Activated T-cell treated with anti-CD3 and anti-CD28 coated beads, Interleukin-2, amount 50 U/mL, for 4 hours (primary cell): Measurements from ENCODE around the gene GPX6. TPM values are rescaled to one million over a fixed set of nuclear protein-coding genes. Genes with fewer than 3 reads are reported as not detected.
"Not testable (repeated sequence)": the region's sequence is repeated elsewhere in the genome, so short reads cannot be mapped to it uniquely, and the experiment has no call there.

Source experiments
- ATAC-seq, 2 donors: fragments of 200-7000 bp; cut with Tn5 transposase; one replicate each; pipeline ENCODE4 v1.10.0; 2021
- DNase-seq: peaks from one replicate; pipeline ENCODE4 v3.0.0-alpha.2; 2020
- H3K27me3 Mint-ChIP-seq: one replicate; pipeline ENCODE4 v1.8.0; 2021; ENCODE audit warnings: low read depth, mixed read lengths
- H3K36me3 Mint-ChIP-seq: one replicate; pipeline ENCODE4 v1.8.0; 2022; ENCODE audit warnings: mixed read lengths; ENCODE audit not compliant: insufficient read depth
- H3K4me1 Mint-ChIP-seq: one replicate; pipeline ENCODE4 v1.8.0; 2021; ENCODE audit warnings: low read depth, mixed read lengths
- H3K4me3 Mint-ChIP-seq: one replicate; pipeline ENCODE4 v1.8.0; 2021; ENCODE audit warnings: mild to moderate bottlenecking, moderate library complexity, mixed read lengths
- H3K9me3 Mint-ChIP-seq: one replicate; pipeline ENCODE4 v1.8.0; 2021; ENCODE audit warnings: mixed read lengths
- total RNA-seq, 3 donors: library from RNA; stranded (reverse); gene quantifications; one replicate each; pipeline ENCODE4 v1.2.1, GENCODE V29; 2021

Gene GPX6, protein sequence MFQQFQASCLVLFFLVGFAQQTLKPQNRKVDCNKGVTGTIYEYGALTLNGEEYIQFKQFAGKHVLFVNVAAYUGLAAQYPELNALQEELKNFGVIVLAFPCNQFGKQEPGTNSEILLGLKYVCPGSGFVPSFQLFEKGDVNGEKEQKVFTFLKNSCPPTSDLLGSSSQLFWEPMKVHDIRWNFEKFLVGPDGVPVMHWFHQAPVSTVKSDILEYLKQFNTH
- not detected for total RNA-seq

DNA sequence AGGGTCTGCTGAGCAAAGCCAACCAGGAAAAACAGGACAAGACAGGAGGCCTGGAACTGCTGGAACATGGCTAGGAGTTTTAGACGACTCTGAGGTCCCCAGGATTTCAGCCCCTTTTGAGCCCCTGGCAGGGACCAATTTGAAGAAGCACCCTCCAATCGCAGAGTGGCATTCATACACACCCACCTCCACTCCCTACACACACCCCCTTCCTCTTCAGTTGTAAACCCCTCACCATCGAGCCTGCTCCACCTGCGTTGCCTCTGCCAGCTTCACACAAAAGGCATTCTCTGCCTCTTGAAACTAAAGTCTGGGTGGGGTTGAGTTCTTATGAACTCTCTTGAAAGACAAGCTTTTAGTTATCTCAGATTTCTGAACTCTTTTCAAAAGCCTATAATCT, at the start of gene GPX6:
TSS of gene GPX6 (minus strand) at position 118 of the 400 bp plus-strand sequence. CDS start at position 68, 50 bp downstream.
- Mint-ChIP-seq H3K27me3 (peaks cover 15% of the 10 kb centered on the region), H3K4me3 (no peak within 1 kb of the TSS), H3K9me3 (no peaks in the 10 kb centered on the region), H3K36me3 (no peaks in the 10 kb centered on the region), H3K4me1 (no peaks in the 10 kb centered on the region)
- DNase-seq (no peak), ATAC-seq (no peak)

DNA sequence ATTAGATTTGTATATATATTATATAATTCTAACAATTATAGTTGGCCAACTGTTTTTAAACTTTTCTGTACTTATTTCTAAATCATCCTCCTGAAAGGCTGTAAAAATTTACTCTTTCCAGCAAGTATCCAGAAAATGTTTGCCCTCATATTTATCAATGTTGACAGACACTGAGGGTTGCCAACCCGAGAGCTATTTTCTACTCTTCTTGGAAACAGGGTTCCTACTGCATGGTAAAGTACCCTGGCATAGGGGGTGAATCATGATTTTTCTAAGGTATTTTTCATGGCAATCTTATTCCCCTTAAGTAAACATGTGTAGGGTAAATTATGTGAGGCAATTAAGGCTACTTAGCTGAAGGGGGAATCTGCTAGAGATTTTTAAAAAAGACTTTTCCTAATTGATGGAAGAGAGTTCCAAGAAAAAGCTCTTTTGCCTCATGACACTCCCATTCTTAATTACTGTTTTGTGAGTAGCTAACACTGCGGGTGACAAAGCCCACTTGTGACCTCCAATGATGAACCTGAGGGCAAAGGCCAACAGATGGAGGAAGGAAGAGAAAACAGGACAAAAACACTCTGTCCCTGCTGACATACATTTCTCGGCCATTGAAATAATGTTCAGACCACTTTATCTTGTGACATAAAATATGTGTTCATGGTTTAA, 48.0 kb upstream of the GPX6 start:
- DNase-seq (no peak), ATAC-seq (no peak)
- H3K4me1 Mint-ChIP-seq, result no peaks in the 10 kb centered on the region
- no peak overlapping the region for H3K4me3 Mint-ChIP-seq
- H3K36me3 Mint-ChIP-seq, result no peaks in the 10 kb centered on the region
- H3K27me3 Mint-ChIP-seq, result peaks cover 30% of the 10 kb centered on the region
- H3K9me3 Mint-ChIP-seq, result no peaks in the 10 kb centered on the region

DNA sequence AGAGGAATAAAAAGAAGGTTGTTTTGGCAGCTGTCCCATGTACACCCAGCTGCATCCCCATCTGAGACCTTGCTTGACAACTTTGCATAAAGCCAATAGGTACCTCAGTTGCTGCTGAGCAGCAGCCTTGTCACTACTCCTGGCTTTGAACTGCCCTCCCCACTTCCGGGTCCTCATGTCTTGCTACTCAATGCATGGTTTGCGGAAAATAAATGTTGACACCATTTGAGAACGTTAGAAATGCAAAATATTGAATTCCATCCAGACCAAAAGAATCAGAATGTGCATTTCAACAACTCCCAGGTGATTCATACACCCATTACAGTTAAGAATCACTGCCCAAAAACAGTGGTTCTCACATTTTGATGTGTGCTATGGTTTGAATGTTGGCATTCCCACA, 43.0 kb upstream of the GPX6 start:
- peaks cover 37% of the 10 kb centered on the region for H3K27me3 Mint-ChIP-seq
- H3K36me3 Mint-ChIP-seq, result no peaks in the 10 kb centered on the region
- ATAC-seq (no peak), DNase-seq (no peak)
- H3K4me3 Mint-ChIP-seq, result no peak overlapping the region
- H3K4me1 Mint-ChIP-seq, result no peaks in the 10 kb centered on the region
- H3K9me3 Mint-ChIP-seq, result no peaks in the 10 kb centered on the region

DNA sequence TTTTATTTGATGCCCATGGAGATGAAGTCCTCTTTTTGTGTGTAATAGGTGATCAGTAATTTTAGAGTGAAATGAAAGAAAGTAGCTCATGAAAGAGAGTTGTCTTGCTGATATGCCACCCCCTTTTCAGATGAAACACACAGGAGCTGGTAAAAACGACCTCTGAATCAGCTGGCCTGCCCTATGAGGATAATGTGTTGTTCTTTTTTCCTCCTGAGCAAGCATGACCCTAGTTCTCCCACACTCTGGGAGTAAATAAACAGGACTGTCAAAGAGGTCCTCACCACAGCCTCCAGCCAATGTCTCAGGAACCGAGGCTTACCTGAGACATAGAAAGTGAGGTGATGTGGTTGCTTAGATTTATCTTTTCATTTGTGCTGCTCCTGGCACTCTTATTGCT, 39.5 kb upstream of the GPX6 start:
- ATAC-seq (no peak), DNase-seq (no peak)
- H3K9me3 Mint-ChIP-seq, result no peaks in the 10 kb centered on the region
- H3K4me1 Mint-ChIP-seq, result no peaks in the 10 kb centered on the region
- H3K36me3 Mint-ChIP-seq, result no peaks in the 10 kb centered on the region
- H3K4me3 Mint-ChIP-seq, result no peak overlapping the region
- H3K27me3 Mint-ChIP-seq, result peaks cover 55% of the 10 kb centered on the region

DNA sequence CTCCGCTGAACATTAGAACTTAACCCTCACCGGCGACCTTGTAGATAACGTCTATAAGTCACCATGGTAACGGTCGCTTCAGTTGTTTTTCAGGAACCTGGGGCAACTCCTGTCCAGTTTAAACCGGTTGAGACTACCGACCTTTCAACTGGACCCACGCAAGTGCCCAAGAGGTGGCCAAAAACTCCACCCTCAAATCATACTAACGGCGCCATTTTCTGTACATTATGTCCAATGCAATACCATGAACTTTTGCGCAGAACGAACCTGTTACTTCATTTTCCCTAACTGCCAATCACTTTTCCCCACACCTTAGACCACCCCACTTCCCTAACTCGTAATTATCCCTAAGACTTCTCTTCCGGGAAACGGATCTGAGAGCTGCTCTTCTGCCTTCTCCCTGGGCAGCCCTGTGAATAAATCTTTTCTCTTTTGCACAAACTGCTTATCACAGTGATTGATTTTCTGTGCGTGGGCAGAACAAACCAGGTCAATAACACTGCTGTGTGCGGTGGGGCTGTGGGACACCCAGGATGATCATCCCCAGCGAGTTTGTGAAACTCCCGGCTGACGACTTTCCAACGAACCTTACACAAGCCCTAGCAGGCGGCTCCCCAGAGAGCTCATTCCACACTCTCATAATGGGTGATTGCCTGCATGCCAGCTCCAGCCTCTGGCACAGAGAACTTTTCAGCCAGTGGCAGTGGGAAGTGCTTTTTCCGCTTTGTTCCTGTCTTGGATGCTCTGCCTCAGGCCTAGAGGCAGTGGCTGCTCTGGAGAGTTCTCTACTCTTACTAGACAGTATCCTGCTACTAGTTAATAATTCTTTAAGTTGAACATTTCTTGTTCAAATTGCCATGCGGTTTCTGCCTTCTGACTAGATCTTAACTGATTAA, 38.6 kb upstream of the GPX6 start:
- no peak overlapping the region for H3K4me3 Mint-ChIP-seq
- ATAC-seq, result no peak
- no peak for DNase-seq
- H3K36me3 Mint-ChIP-seq, result no peaks in the 10 kb centered on the region
- H3K9me3 Mint-ChIP-seq, result no peaks in the 10 kb centered on the region
- peaks cover 62% of the 10 kb centered on the region for H3K27me3 Mint-ChIP-seq
- H3K4me1 Mint-ChIP-seq, result no peaks in the 10 kb centered on the region

DNA sequence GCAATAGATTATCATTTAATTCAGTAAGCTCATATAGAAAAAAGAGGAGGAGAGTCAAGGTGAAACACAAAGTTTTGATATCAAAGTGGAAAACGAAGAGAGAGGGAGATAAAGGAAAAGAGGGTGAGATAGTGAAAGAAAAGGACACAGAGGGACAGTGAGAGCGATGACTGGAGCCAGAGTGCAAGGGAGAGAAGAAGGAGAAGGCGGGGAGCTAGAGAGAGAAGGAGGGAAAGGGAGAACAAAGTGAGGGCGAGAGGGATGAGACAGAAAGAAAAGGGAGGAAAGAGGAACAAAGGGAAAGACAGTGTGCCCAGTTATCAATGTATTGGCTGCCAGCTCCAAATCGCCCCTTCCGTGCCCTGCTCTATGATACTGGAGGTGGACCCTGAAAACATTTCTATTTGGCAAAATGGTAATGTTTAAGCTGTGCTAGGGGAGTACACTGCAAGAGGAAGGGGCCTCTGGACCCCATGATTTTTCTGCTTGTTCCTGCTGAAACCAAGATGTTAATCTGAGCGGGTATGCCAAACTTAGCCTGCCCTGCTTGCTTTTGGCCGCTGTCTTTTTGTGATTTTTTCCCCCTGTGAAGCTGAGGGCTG, 37.9 kb upstream of the GPX6 start:
- Mint-ChIP-seq H3K9me3 (no peaks in the 10 kb centered on the region), H3K4me3 (no peak overlapping the region)
- ATAC-seq, result no peak

DNA sequence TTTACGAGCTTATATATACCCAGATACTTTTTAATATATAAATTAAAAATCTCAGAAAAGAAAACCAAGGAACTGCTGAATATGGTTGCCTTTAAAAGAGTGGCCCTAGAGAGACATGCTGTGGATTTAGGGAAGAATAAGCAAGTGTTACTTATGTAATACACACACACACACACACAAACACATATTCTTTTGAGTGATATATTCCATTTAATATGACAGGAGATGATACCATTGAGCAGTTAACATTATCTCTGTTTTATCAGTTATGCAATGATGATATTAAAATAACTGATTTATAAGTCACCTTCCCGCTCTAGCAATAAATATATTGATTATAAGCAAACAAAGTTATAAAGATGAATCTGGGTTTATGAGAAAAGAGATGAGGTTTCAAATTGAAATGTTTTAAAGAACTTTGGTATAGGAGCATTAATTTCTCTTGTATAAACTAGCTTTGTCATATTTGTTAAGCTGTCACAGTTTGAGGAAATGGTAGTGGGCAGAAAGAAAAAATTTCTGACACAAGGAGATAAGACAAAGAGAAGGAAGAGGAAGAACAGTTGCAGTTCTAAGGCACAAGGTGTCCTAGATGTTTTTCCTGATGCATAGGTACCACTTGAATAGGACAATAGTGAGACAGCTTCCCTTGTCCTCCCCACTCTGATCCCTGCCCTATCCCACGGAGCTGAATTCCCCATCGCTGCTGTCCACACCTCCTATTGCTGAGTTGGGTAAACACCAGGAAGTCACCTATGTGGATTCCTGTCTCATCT, 36.5 kb upstream of the GPX6 start:
- no peak for ATAC-seq
- Mint-ChIP-seq H3K27me3 (peaks cover 66% of the 10 kb centered on the region), H3K9me3 (no peaks in the 10 kb centered on the region), H3K36me3 (no peaks in the 10 kb centered on the region), H3K4me1 (no peaks in the 10 kb centered on the region), H3K4me3 (no peak overlapping the region)
- DNase-seq, result no peak

More for the DNA sequence above, 37.9 kb upstream of the GPX6 start:
- no peaks in the 10 kb centered on the region for H3K36me3 Mint-ChIP-seq
- no peaks in the 10 kb centered on the region for H3K4me1 Mint-ChIP-seq
- H3K27me3 Mint-ChIP-seq, result peaks cover 63% of the 10 kb centered on the region
- no peak for DNase-seq

DNA sequence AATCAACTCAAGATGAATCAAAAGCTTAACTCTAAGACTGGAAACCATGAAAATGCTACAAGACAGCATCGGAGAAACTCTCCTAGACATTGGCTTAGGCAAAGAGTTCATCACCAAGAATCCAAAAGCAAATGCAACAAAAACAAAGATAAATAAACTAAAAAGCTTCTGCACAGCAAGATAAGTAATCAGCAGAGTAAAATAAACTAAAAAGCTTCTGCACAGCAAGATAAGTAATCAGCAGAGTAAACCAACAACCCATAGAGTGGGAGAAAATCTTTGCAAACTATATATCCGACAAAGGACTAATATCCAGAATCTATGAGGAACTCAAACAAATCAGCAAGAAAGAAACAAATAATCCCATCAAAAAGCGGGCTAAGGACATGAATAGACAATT, 31.4 kb upstream of the GPX6 start:
- peaks cover 14% of the 10 kb centered on the region for H3K4me1 Mint-ChIP-seq
- DNase-seq, result not testable (repeated sequence)
- H3K27me3 Mint-ChIP-seq, result peaks cover 62% of the 10 kb centered on the region

DNA sequence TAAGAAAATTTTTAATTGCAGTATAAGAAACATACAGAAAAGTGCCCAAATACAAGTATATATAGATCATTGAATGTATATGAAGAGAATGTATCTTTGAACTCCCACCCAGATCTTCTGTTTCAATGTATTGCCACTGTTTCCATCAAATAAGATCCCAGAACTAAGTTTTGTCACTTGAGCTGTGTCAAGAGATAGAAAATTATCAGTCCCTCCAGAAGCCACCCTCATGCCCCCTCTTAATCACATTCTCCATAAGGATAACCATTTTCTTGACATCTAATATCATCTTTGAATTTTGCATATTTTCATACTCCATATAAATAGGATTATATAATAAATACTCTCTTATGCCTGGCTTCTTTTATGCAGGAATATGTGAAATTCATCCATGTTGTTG, 30.4 kb upstream of the GPX6 start:
- Mint-ChIP-seq H3K36me3 (no peaks in the 10 kb centered on the region), H3K4me3 (no peak overlapping the region), H3K9me3 (peaks cover 12% of the 10 kb centered on the region), H3K27me3 (peaks cover 62% of the 10 kb centered on the region), H3K4me1 (peaks cover 14% of the 10 kb centered on the region)
- DNase-seq (no peak), ATAC-seq (no peak)

More for the DNA sequence above, 31.4 kb upstream of the GPX6 start:
- not testable (repeated sequence) for H3K36me3 Mint-ChIP-seq, H3K9me3 Mint-ChIP-seq, ATAC-seq, H3K4me3 Mint-ChIP-seq

DNA sequence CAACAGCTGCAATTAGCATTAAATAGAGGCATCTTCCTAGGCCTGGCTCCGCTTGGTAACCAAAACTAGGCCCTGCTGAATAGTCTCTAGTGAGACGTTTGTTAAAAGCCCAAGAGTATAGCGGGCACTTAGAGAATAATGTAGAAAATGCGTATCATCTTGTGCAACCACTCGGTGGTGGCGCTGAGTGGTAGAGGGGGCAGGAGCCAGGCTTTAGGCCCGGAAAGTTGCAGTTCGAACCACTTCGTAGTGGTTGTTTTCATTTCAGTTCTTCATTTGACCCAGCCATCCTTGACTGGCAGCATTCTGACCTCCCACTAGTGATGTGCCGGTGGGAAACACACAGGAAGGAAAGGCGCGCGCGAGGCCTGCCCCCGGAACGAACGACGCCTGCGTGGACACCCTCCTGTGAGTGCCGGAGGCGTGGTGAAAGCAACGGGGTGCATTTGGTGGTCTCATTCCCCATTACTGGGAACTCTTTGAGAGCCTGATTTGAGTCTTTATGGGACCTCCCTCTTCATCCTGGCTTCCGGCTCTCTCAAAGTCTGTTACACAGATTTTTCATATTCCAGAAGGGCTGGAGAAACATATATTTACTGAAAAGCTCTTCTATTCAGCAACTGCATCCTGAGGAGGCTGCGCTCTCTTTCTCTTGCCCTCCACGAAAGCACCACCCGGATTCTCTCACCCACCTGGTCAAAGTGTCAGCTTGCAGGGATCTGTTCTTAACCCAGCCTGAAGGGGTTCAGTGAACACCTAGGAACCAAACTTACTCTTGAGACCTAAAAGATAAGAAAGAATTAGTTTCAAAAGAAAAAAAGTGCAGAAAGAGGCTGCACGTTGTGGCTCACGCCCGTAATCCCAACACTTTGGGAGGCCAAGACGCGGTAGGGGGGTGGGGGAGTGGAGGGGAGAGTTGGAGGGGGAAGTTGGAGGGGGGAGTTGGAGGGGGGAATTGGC, 28.3 kb upstream of the GPX6 start:
- peak; percentile 36 to 49 for ATAC-seq
- Mint-ChIP-seq H3K4me1 (peaks cover 14% of the 10 kb centered on the region), H3K36me3 (no peaks in the 10 kb centered on the region), H3K27me3 (peaks cover 51% of the 10 kb centered on the region), H3K4me3 (peak overlapping the region; percentile 73), H3K9me3 (peaks cover 12% of the 10 kb centered on the region)
- DNase-seq, result peak; percentile 22

DNA sequence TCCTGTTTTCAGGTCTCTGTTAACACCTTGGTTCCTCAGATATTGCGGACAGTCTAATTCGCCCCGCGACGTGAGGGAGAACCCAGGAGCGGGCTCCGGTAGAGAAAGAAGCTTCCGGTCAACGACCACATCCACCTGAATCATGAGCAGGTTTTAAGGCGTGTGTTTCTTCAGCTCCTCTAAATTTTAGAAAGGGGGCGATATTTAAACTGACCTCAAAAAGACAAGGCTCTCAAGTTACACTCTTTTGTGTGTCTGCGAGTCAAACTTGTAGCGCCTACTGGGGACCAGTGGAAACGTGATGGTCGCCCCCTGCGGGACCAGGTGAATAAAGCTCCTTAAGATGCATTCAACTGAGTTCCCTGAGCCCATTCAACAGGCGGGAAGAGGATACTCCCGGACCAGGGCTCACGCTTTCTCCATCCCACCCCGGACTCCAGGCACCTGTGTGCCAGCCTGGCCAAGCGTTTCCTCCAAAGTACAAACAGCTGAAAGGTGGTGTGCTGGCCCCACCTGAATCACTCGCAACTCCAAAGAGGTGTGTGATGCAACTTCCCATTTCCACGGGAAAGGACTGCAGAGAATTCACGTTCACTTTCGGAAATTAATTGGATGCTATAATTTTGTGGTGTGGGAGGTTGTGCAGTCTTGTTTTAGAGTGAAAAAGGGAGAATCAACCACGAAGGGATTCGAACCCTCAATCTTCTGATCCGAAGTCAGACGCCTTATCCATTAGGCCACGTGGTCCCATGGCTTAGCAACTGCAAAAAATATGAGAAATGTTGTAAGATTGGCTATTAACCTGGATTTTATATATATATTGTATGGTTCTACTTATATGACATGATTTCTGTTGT, 27.1 kb upstream of the GPX6 start:
- peaks cover 47% of the 10 kb centered on the region for H3K27me3 Mint-ChIP-seq
- H3K4me1 Mint-ChIP-seq, result peaks cover 16% of the 10 kb centered on the region
- H3K36me3 Mint-ChIP-seq, result no peaks in the 10 kb centered on the region
- H3K9me3 Mint-ChIP-seq, result peaks cover 12% of the 10 kb centered on the region
- H3K4me3 Mint-ChIP-seq, result peak overlapping the region; percentile 73
- ATAC-seq (peak; percentile 72 to 78), DNase-seq (peak; percentile 43)

DNA sequence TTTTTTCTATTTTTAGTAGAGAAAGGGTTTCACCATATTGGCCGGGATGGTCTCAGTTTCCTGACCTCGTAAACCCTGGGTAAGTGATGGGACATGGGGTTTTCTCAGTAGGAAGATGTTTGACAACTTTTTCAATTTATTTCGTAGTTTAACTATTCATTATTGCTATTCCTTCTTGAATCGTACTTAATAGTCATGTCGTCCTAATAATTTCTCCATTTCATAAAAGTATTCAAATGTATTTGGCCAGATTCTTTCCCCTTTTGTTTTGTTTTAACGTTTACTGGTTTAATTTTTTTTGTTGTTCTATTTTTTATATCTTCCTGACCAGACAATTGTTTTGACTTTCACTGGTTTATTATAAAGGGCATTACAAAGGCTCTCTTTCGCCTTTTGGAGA, 26.4 kb upstream of the GPX6 start:
- no peak for DNase-seq
- H3K4me1 Mint-ChIP-seq, result peaks cover 16% of the 10 kb centered on the region
- H3K9me3 Mint-ChIP-seq, result peaks cover 12% of the 10 kb centered on the region
- no peak overlapping the region for H3K4me3 Mint-ChIP-seq
- H3K36me3 Mint-ChIP-seq, result no peaks in the 10 kb centered on the region
- H3K27me3 Mint-ChIP-seq, result peaks cover 47% of the 10 kb centered on the region
- ATAC-seq, result no peak
